IPS-15b (cell line): ENCODE measurements around the gene FAM168A.

Source experiments
- H3K27me3 ChIP-seq: one replicate; pipeline ENCODE4 v1.6.1; 2013; ENCODE audit warnings: low read length; ENCODE audit not compliant: control insufficient read depth, insufficient read depth
- H3K36me3 ChIP-seq: one replicate; pipeline ENCODE4 v1.6.1; 2013; ENCODE audit warnings: low read length; ENCODE audit not compliant: control insufficient read depth, insufficient read depth
- H3K4me1 ChIP-seq: one replicate; pipeline ENCODE4 v1.6.1; 2013; ENCODE audit warnings: mild to moderate bottlenecking, low read length; ENCODE audit not compliant: control insufficient read depth, insufficient read depth
- H3K4me3 ChIP-seq: one replicate; pipeline ENCODE4 v1.5.1; 2013; ENCODE audit warnings: low read depth, low read length
- H3K9ac ChIP-seq: one replicate; pipeline ENCODE4 v1.6.1; 2013; ENCODE audit warnings: low read depth, mild to moderate bottlenecking, low read length
- H3K9me3 ChIP-seq: one replicate; pipeline ENCODE4 v1.6.1; 2013; ENCODE audit warnings: mild to moderate bottlenecking, low read length; ENCODE audit not compliant: control insufficient read depth, insufficient read depth

FAM168A gene

GRCh38 chr11:73402834-73403185, 195.1 kb downstream of the FAM168A start:
- H3K4me1 ChIP-seq: no peaks in the 10 kb centered on the region
- H3K4me3 ChIP-seq: no peak overlapping the region
- H3K27me3 ChIP-seq: no peaks in the 10 kb centered on the region
- peaks cover 4% of the 10 kb centered on the region for H3K36me3 ChIP-seq
- no peaks in the 10 kb centered on the region for H3K9me3 ChIP-seq
- no peak overlapping the region for H3K9ac ChIP-seq

- Histone ChIP-seq H3K9ac (no peak overlapping the region), H3K4me3 (no peak overlapping the region), H3K36me3 (peaks cover 4% of the 10 kb centered on the region), H3K9me3 (no peaks in the 10 kb centered on the region), H3K4me1 (no peaks in the 10 kb centered on the region), H3K27me3 (no peaks in the 10 kb centered on the region)
Observed at GRCh38 chr11:73401924-73402833, 195.7 kb downstream of the FAM168A start.

- no peak overlapping the region for H3K9ac ChIP-seq
- no peaks in the 10 kb centered on the region for H3K4me1 ChIP-seq
- no peaks in the 10 kb centered on the region for H3K9me3 ChIP-seq
- H3K36me3 ChIP-seq: peaks cover 4% of the 10 kb centered on the region
- H3K4me3 ChIP-seq: no peak overlapping the region
- no peaks in the 10 kb centered on the region for H3K27me3 ChIP-seq
Observed at GRCh38 chr11:73401217-73401923, 196.5 kb downstream of the FAM168A start.

GRCh38 chr11:73400293-73400692, 197.6 kb downstream of the FAM168A start:
- Histone ChIP-seq H3K4me3 (no peak overlapping the region), H3K27me3 (no peaks in the 10 kb centered on the region), H3K36me3 (peaks cover 8% of the 10 kb centered on the region), H3K9me3 (no peaks in the 10 kb centered on the region), H3K9ac (no peak overlapping the region), H3K4me1 (no peaks in the 10 kb centered on the region)

- Histone ChIP-seq H3K9me3 (no peaks in the 10 kb centered on the region), H3K4me1 (no peaks in the 10 kb centered on the region), H3K4me3 (no peak overlapping the region), H3K27me3 (no peaks in the 10 kb centered on the region), H3K36me3 (peaks cover 15% of the 10 kb centered on the region), H3K9ac (no peak overlapping the region)
Observed at GRCh38 chr11:73399636-73400035, 198.3 kb downstream of the FAM168A start.

- Histone ChIP-seq H3K4me3 (no peak overlapping the region), H3K9ac (no peak overlapping the region), H3K4me1 (no peaks in the 10 kb centered on the region), H3K27me3 (no peaks in the 10 kb centered on the region), H3K9me3 (no peaks in the 10 kb centered on the region), H3K36me3 (peaks cover 16% of the 10 kb centered on the region)
Observed at GRCh38 chr11:73399159-73399590, 198.7 kb downstream of the FAM168A start.

GRCh38 chr11:73398721-73399120, 199.2 kb downstream of the FAM168A start:
- Histone ChIP-seq H3K27me3 (no peaks in the 10 kb centered on the region), H3K4me3 (no peak overlapping the region), H3K9ac (no peak overlapping the region), H3K9me3 (no peaks in the 10 kb centered on the region), H3K36me3 (peaks cover 16% of the 10 kb centered on the region), H3K4me1 (no peaks in the 10 kb centered on the region)

- Histone ChIP-seq H3K27me3 (no peaks in the 10 kb centered on the region), H3K9me3 (no peaks in the 10 kb centered on the region), H3K36me3 (peaks cover 16% of the 10 kb centered on the region), H3K9ac (no peak overlapping the region), H3K4me3 (no peak overlapping the region), H3K4me1 (no peaks in the 10 kb centered on the region)
Observed at GRCh38 chr11:73398132-73398526, 199.8 kb downstream of the FAM168A start.

- Histone ChIP-seq H3K4me3 (no peak overlapping the region), H3K9ac (no peak overlapping the region), H3K36me3 (peaks cover 16% of the 10 kb centered on the region), H3K9me3 (no peaks in the 10 kb centered on the region), H3K4me1 (no peaks in the 10 kb centered on the region), H3K27me3 (no peaks in the 10 kb centered on the region)
Observed at GRCh38 chr11:73397468-73398131, 200.3 kb downstream of the FAM168A start.

- H3K27me3 ChIP-seq: no peaks in the 10 kb centered on the region
- H3K9me3 ChIP-seq: no peaks in the 10 kb centered on the region
- H3K36me3 ChIP-seq: peaks cover 18% of the 10 kb centered on the region
- H3K9ac ChIP-seq: no peak overlapping the region
- no peaks in the 10 kb centered on the region for H3K4me1 ChIP-seq
- H3K4me3 ChIP-seq: no peak overlapping the region
Observed at GRCh38 chr11:73396985-73397384, 200.9 kb downstream of the FAM168A start.

GRCh38 chr11:73396251-73396930, 201.5 kb downstream of the FAM168A start:
- Histone ChIP-seq H3K4me1 (no peaks in the 10 kb centered on the region), H3K9ac (no peak overlapping the region), H3K27me3 (no peaks in the 10 kb centered on the region), H3K36me3 (peaks cover 18% of the 10 kb centered on the region), H3K9me3 (no peaks in the 10 kb centered on the region), H3K4me3 (no peak overlapping the region)
